Fibroblast of skin of back (primary cell): Measurements from ENCODE around the gene AHRR.
A peak's percentile ranks its signal among the peaks of the same experiment; 100 is the strongest.
"Not testable (repeated sequence)": the region's sequence is repeated elsewhere in the genome, so short reads cannot be mapped to it uniquely, and the experiment has no call there.

Source experiments
- DNase-seq: peaks from one replicate; pipeline ENCODE4 v3.0.0-alpha.2; 2013

The AHRR gene

DNA sequence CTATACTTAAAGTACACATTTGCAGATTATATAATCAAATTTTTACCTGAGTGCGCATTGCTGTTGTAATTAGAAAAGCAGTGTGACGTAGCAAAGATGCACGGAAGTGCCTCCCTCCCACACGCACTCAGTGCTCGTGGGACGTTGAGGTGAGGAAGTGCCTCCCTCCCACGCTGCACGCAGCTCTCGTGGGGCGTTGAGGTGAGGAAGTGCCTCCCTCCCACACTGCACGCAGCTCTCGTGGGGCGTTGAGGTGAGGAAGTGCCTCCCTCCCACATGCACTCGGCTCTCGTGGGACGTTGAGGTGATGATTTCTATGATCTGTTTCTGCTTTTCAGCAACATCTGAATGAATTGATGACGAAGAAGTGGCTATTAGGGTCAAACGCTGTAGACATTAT lies 142.4 kb downstream of the AHRR start:
- no peak for DNase-seq

GRCh38 chr5:464446-464842 lies 142.9 kb downstream of the AHRR start:
- no peak for DNase-seq

DNA sequence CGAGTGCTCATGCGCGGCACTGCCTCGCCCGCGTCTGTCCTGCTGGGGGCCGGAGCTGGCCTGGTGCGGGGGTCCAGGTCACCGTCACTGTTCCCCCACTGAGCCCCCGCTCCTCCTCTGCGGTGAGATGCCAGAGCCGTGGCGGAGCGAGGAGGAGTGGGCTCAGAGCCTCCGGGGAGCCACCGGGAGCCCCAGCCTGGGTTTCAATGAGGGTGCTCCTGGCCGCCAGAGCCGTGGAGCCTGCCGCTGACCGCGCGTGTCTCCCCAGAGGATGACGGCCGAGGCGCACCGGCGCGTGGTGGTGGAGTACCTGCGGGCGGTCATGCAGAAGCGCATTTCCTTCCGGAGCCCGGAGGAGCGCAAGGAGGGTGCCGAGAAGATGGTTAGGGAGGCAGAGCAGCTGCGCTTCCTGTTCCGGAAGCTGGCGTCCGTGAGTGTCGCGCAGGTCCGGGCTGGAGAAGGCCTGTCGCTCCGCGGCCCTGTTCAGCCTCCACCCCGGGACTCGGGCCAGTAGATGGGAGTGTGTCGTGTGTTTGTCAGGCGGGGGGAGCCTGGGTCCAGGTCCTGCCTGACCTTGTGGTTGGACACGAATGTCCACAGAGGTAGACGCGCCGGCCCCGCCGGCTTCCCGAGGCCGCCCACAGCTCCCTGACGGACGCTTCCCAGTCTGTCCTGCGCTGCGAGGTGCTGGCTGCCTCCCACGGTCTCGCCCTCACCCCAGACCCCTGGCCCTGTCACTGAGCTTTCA lies 143.5 kb downstream of the AHRR start:
- no peak for DNase-seq

GRCh38 chr5:465591-466403 lies 144.3 kb downstream of the AHRR start:
- DNase-seq = no peak

DNA sequence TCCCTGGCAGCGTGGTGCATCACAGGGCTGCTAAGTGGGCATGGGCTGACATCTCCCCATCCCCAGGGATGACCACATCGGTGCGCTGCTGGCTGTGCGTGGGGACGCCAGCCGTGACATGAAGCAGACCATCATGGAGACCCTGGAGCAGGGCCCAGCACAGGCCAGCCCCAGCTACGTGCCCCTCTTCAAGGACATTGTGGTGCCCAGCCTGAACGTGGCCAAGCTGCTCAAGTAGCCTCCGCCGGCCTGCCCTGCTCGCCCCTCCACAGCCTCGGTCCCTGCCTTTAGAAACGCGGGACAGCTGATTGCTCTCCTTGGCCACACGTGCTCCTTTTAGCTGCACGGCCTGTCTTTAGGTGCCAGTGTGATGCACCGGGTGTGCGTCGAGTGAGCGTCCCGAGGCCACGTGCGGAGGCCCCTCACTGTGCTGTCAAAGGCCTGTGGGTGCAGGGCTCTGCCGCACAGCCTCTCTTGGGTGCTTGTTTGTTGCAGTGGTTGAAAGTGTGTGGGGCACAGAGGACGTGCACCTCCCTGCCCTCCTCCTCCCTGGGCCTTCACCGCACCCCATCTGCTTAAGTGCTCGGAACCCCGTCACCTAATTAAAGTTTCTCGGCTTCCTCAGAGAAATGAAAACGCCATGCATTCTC lies 145.3 kb downstream of the AHRR start:
- DNase-seq = no peak

GRCh38 chr5:468401-468800 lies 146.9 kb downstream of the AHRR start:
- no peak for DNase-seq

DNA sequence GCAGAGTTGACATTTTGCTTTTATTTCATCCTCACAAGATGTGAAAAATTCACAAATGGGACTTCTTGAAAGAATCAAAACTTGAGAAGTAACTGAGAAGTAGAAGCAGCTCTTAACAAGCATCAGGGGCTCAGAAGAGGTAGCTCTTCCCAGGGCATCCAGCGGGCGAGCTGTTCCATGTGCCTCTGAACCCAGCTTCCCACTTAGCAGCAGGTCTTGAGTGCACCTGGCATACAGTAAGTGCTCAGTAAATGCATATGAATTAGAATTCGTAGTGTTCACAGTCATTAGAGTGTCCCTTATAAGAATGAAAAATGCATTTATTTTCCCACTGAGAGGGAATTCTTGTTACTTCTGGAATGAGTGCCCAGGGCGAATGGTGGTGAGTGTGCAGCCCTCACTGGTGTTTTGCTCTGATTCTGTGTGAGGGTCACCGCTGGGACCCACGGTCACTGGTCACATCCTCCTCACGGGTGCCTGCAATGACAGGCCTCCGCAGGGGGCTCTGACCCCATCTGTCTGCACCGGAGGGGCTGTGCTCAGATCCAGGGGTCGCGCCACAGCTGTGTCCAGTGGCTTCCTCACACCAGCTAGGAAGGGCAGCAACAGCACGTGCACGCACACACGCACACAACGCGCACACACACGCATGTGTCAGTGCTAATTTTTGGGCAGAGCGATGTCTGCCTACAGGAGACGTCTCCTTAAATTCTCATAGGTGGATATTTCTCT lies 148.4 kb downstream of the AHRR start:
- DNase-seq = no peak

- DNase-seq = no peak
These were observed 149.6 kb downstream of the AHRR start for GRCh38 chr5:470961-471749.

- no peak for DNase-seq
These were observed 150.2 kb downstream of the AHRR start for GRCh38 chr5:471750-472058.

DNA sequence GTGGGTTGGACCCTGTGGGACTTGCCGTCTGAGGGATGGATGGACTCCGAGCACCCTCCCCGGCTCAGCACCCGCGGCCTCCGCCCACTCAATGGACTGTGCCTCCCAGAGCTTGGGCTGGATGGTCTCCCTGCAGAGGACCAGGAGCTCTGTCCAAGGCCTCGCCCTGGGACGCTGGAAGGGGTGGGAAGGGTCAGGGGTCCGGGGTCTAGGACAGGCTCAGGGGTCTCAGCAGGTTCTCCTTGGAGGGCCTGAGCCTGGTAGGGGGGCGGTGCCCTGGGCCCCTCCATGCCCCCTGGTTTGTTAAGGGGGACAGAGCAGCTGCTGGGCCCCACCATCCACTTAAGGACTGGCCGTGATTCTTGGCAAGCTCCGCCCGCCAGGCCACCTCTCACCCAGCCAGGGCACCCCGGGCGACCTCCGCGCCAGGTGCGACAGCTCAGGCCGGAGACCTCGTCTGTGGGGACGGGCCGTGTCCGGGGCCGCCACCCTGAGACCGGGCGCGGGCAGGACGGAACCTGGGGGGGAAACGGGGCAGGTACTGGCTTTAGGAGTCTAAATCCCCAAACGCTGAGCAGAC lies 150.7 kb downstream of the AHRR start:
- no peak for DNase-seq

- DNase-seq = peak; percentile 79
These were observed 151.4 kb downstream of the AHRR start for GRCh38 chr5:472656-473550.

- peak; percentile 40 for DNase-seq
These were observed 152.2 kb downstream of the AHRR start for GRCh38 chr5:473551-474192.

DNA sequence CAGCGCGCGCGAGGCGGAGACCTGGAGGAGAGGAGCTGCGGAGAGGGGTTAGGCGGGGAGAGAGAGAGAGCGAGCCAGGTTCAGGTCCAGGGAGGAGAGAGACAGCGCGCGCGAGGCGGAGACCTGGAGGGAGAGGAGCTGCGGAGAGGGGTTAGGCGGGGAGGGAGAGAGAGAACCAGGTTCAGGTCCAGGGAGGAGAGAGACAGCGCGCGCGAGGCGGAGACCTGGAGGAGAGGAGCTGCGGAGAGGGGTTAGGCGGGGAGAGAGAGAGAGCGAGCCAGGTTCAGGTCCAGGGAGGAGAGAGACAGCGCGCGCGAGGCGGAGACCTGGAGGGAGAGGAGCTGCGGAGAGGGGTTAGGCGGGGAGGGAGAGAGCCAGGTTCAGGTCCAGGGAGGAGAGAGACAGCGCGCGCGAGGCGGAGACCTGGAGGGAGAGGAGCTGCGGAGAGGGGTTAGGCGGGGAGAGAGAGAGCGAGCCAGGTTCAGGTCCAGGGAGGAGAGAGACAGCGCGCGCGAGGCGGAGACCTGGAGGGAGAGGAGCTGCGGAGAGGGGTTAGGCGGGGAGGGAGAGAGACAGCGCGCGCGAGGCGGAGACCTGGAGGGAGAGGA lies 152.8 kb downstream of the AHRR start:
- not testable (repeated sequence) for DNase-seq

DNA sequence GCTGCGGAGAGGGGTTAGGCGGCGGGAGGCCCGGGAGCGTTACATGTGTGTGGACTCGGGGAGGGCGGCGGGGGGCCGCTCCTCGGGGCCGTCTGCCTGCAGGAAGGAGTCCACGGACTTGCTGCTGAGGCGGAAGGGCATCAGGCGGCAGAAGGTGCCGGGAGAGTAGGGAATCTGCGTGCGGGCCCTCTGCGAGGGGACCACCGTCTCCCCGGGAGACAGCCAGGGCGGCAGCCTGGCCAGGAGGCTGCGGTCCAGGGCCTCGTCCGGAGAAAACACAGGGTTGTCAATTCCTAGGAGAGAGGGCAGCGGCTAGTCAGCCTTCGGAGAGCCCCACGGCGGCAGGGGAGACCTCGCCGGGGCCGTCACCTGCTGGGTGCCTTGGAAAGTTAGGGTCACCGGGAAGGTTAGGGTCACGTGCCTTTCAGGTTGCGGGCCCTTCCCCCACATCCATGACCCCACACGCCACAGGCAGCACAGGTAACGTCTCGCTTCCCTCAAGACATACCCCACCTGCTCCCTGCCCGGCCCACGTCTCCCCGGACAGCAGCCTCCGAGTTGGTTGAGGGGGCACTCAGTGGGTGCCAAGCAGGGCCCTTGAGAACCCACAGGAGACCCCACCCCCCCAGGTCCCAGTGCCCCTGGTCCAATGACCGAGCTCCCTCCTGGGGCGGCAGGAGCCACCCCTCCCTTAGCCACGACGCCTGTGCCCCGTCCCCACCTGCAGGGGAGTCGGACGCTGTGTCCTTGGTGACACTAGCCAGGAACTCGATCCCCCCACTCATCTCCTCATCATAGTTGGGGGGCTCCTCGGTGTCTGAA lies 153.5 kb downstream of the AHRR start:
- peak; percentile 16 for DNase-seq

GRCh38 chr5:475704-476101 lies 154.2 kb downstream of the AHRR start:
- no peak for DNase-seq

- no peak for DNase-seq
These were observed 154.7 kb downstream of the AHRR start for GRCh38 chr5:476102-476813.

GRCh38 chr5:476814-477175 lies 155.3 kb downstream of the AHRR start:
- DNase-seq = no peak

GRCh38 chr5:477247-477646 lies 155.7 kb downstream of the AHRR start:
- DNase-seq = no peak
